ENCODE data around the gene SYNDIG1.

SYNDIG1 gene

GRCh38 chr20:24448170-24448569 lies 21.3 kb upstream of the SYNDIG1 start:
- DNase-seq, result no peak

DNA sequence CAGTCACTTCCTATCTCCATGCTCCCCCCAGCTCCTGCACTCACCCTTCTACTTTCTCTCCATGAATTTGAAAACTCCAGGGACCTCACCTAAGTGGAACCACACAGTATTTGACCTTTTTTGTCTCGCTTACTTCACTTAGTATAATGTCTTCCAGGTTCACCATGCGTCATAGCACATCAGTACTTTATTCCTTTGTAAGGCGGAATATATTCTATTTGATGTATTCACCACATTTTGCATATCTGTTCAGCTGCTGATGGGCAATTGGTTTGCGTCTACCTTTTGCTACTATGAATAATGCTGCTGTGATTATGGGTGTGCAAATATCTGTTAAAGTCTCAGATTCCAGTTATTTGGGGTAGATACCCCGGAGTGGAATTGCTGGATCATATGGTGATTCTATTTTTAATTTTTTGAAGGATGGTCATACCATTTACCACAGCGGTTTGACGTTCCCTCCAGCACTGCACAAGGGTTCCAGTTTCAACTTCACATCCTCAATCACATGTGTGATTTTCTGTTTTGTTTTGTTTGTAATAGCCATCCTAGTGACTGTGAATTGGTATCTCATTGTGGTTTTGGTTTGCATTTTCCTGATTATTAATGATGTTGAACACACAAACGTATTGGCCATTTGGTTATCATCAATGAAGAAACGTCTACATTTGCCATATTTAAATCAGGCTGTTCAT lies 20.3 kb upstream of the SYNDIG1 start:
- no peak for DNase-seq

DNA sequence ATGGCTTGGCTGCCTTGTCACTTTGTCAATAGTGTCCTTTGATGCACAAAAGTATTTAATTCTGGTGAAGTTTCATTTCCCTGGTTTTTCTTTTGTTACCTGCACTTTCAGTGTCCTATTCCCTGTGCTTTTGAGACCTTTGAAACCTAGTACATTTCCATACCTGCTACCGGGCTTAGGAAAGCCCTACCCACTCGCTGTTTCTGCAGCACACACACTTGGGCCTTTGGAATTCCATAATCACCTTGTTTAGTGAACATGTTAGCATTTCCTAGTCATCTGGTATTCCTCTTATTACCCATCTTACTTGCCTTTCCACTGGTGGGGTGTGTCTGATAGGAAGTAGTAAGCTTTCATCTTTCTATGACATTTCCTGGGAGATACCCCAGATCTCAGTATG lies 19.3 kb upstream of the SYNDIG1 start:
- no peak for DNase-seq

- no peak for DNase-seq
Observed at GRCh38 chr20:24450624-24451376, 18.6 kb upstream of the SYNDIG1 start.

DNA sequence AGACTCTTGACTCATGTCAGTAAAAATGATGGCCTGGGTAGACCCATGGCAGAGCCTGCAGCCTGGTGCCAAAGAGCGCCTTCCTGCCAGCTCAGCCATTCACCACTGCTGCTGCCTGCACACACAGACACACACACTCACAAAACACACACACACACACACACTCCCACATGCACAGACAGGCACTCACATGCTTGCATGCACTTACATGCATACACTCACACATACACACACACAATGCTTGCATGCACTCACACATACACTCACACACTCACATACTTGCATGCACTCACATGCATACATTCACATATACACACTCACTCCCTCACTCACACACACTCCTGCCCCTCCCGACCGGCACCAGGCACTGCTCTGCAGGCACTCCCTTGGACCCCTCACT lies 18.0 kb upstream of the SYNDIG1 start:
- no peak for DNase-seq

DNA sequence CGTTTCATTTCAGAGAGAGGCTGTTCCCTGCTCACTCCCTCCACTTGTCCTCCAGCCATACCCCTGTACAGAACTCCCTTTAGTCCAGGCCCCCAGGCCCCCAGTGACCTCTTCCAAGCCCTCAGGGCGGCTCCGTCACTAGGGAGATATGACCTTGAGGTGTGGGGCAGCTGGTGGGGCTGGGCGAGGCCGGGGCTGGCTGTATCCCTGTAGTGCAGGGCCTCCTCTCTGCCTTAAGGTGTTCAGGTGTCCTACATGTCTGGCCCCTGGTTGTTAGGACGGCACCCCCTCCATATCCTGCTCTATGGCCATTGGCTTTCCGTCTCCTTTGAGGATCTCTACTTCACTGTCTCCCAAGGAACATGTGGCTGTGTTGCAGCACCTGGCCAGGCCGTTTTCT lies 17.4 kb upstream of the SYNDIG1 start:
- no peak for DNase-seq

GRCh38 chr20:24452498-24453127 lies 16.8 kb upstream of the SYNDIG1 start:
- DNase-seq, result no peak

GRCh38 chr20:24453869-24454268 lies 15.6 kb upstream of the SYNDIG1 start:
- DNase-seq, result no peak

- DNase-seq, result no peak
Observed at GRCh38 chr20:24455081-24455480, 14.3 kb upstream of the SYNDIG1 start.

DNA sequence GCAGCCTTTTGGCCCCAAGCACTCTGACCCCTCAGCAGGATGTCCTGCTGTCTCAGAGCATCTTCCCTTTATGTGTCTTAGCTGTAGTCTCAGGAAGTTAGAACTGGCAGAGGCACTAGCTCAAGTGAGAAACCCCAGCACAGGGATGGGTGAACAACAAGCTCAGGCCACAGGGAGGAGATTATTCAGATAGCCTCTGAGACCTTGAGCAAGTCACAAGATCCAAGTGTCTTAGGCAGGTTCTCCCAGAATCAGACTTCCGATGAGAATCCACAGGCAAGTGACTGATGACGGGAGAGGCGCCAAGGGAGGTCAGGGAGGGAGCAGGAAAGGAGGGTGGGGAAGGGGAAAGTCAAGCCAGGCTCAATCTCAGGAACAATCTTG lies 13.0 kb upstream of the SYNDIG1 start:
- DNase-seq, result no peak

DNA sequence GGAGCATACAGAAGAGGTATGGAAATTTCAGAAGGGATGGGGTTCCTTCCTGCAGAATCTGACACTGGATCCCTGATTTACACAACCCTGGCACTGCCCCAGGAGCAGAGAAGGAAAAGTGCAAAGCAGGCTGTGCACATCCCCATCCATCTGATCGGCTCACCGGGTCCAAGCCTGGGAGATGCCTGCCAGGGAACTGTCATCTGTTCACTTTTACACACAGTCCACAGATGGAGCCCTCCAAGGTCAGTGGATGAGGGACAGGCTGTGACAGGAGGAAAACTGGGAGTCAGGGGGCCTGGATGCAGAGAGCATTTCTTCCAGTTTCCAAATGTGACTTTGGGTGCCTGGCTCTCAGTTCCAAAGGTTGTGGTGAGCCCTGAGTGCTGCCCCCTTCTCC lies 11.0 kb upstream of the SYNDIG1 start:
- DNase-seq, result peak in 1 of 14 donors; percentile 14

DNA sequence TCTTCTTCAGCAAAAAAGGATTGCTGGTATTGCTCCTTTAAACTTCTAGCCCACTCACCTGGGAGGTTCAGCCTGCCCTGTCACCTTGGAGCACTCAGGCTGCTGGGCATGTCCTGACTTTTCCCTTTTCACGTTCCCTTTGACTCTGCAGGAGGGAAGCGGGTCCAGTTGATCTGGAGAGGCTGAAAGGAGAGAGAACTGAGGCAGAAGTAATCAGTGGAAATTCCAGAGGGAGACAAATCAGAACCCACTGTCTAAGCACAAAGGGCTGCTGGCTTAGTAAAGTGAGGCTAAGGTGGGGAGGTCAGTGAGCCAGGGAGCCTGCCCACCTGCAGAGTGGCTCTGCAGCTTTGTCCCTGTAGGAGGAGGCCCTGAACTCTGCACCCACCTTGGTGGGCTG lies 9.7 kb upstream of the SYNDIG1 start:
- DNase-seq, result no peak

GRCh38 chr20:24460712-24461111 lies 8.7 kb upstream of the SYNDIG1 start:
- no peak for DNase-seq

DNA sequence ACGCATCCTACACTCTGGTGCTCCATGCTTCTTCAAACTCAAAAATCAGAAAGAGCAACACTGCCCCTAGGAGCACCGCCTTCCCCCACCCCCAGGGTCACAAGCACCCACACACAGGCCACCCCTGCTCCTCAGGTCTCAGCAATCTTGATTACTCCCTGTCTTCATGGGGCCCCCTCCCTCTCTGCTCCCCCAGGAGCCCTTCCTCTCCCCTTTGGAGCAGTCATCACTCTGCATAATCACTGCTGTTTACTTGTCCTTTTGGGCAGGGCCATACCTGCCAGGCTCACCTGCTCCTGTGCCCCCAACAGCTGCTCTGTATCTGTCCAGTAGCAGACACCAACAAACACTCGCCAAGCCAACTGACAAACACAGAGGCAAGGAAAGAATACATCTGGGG lies 7.6 kb upstream of the SYNDIG1 start:
- DNase-seq, result peak in 1 of 14 donors; percentile 58

GRCh38 chr20:24462460-24463010 lies 6.9 kb upstream of the SYNDIG1 start:
- DNase-seq, result peak in 10 of 14 donors; percentile 21 to 64 (median 48)

DNA sequence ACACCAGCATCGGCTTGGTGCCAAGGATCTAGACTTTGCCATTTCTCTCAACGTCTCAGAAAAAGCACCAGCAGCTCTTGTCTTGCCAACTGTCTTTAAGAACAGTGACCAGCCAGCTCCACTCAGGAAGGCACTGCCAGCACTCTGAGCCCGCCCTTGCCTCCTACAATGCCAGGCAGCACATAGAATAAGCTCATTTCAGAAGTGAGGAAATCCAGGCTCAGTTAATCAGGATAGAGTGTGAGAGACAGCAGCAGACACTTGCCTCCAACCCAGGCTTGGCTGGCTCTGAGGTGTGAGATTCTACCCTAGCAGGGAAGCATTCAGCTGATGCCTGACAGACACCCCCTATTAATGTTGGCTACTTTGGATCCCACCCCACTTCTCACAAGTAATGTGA lies 4.3 kb upstream of the SYNDIG1 start:
- no peak for DNase-seq

GRCh38 chr20:24465730-24466129 lies 3.7 kb upstream of the SYNDIG1 start:
- DNase-seq, result peak in 6 of 14 donors; percentile 17 to 69 (median 34)

GRCh38 chr20:24468401-24469115 lies 871 bp upstream of the SYNDIG1 start:
- no peak for DNase-seq

DNA sequence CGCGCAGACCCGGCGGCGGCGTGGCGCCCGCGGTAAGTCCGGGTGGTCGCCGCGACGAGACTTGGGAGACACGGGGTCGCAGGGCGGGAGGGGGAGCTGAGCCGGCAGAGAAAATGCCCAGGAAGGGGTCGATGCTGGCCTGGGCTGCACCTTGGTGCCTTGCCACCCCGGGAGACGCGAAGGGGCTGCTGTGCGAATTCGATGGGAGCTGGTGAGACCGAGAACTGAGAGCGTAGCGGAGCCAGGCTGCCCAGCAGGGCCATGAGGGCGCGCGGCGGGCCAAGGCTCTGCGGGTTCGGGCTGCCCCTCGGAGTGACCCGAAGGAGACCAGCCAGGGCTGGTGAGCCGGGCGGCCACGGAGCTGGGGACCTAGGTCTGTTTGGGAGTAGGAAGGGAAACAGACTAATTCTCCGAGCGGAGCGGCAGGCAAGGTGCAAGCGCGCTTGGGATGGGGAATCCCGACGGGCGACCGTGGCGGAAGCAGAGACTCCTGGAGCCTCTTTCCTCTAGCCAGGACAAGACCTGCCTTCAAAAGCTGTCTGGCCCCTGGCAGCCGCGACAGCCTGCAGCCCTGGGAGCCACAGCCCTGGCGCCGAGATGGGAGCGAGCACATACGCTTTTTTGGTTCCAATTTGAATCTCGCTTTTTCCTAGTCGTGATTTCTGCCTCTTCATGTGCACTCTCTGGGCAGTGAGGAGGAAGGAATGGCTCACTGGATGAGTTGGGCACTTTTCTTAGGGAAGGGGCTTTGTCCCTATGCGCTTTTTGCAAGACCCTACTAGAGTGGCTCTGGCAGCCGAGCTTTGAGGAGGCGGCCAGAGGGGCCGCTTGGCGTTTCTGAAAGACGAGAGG lies 691 bp downstream of the SYNDIG1 start:
- DNase-seq, result peak in 10 of 14 donors; percentile 32 to 79 (median 73)

- peak in 5 of 14 donors; percentile 21 to 64 (median 60) for DNase-seq
Observed at GRCh38 chr20:24470746-24471582, 1.5 kb downstream of the SYNDIG1 start.

DNA sequence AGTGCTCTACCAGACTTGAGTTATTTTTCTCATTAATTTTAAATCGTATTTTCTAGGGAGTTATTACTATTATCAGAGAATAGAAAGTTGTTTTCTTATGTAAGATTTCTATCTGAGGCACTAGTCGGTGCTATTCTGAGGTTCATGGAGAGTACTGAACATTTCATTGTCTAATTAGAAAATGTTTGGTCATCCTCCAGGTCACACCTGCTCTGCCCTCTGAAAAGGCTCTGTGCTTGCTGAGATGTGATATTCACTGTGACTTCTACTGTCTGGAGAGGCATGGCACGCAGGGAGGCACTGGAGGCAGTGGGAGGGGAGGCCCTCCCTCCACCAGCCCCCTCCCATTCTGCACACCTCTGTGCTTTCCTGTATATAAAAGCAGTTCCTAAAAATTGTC lies 3.0 kb downstream of the SYNDIG1 start:
- DNase-seq, result no peak

Measured in C1 segment of cervical spinal cord (tissue), 14 donors.